ENCODE data around the gene ALDH1B1. TPM values are rescaled to one million over a fixed set of nuclear protein-coding genes. Genes with fewer than 3 reads are reported as not detected.

The ALDH1B1 gene
- total RNA-seq, 1 experiment from 2014 or later = 46.6 TPM

DNA sequence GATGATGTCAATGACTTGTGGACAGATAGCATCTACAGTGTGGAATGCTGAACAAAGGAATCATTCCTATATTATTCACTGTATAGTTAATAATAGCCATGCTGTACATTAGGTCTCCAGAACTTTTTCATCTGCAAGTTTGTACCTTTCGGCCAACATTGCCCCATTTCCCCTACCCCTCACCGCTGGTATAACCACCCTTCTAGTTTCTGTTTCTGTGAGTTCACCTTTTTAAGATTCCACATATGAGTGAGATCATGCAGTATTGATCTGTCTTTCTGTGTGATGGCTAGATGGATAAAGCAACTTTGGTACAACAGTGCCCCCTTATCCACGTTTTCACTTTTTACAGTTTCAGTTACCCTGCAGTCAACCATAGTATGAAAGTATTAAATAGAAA is 18.8 kb upstream of the ALDH1B1 start:
- RAD21 ChIA-PET (ENCODE audit: low non-redundant PET in 1 of 2, low total read pairs in 2 of 2, uncharacterized antibody in 2 of 2, unreplicated experiment in 2 of 2) = no interaction called here
- H2AFZ ChIP-seq (ENCODE audit: low read depth, low read length, poor library complexity, severe bottlenecking) = no peak overlapping the region
- DNase-seq (ENCODE audit: low read depth, low spot score) (no peak), ATAC-seq (no peak)
- no TSS peak for BruUV-seq (replicated peaks)
- no peak overlapping the region for H3K4me2 ChIP-seq (ENCODE audit: low read length)
- no peaks in the 10 kb centered on the region for H3K36me3 ChIP-seq (ENCODE audit: control insufficient read depth in 1 of 2, insufficient read depth in 2 of 2, low read length in 2 of 2)
- no peaks in the 10 kb centered on the region for H3K4me1 ChIP-seq (ENCODE audit: control insufficient read depth in 1 of 2, insufficient read depth in 2 of 2, low read length in 2 of 2)
- no peaks in the 10 kb centered on the region for H3K9me3 ChIP-seq (ENCODE audit: control insufficient read depth in 1 of 2, insufficient read depth in 1 of 2, low read depth in 1 of 2, low read length in 2 of 2)
- no peak overlapping the region for H3K4me3 ChIP-seq (replicated peaks in 1 of 2; ENCODE audit: low read depth in 1 of 2, low read length in 2 of 2)
- H3K9me2 ChIP-seq (ENCODE audit: insufficient read depth) = no peaks in the 10 kb centered on the region
- intact Hi-C loops (cut with micrococcal nuclease) = no loop called here
- no peaks in the 10 kb centered on the region; the same call in 1 of the 2 replicates for H3K27me3 ChIP-seq (ENCODE audit: insufficient read depth, low read length)
- H4K20me1 ChIP-seq (ENCODE audit: insufficient read depth) = no peaks in the 10 kb centered on the region
- CTCF ChIA-PET = no interaction called here
- no peaks in the 10 kb centered on the region for H3K79me2 ChIP-seq (ENCODE audit: insufficient read depth, low read length)
- H3K27ac ChIP-seq (ENCODE audit: low read depth, low read length) = no peak overlapping the region
- POLR2A ChIA-PET = no interaction called here
- no peak for TF ChIP-seq SP1 (IDR thresholded peaks at IDR 0.05; ENCODE audit: low read depth)
- no peak for TF ChIP-seq TCF7L2 (IDR thresholded peaks at IDR 0.05; ENCODE audit: borderline replicate concordance, extremely low read depth, insufficient read depth, insufficient read length)
- TF ChIP-seq, protein P1, sequence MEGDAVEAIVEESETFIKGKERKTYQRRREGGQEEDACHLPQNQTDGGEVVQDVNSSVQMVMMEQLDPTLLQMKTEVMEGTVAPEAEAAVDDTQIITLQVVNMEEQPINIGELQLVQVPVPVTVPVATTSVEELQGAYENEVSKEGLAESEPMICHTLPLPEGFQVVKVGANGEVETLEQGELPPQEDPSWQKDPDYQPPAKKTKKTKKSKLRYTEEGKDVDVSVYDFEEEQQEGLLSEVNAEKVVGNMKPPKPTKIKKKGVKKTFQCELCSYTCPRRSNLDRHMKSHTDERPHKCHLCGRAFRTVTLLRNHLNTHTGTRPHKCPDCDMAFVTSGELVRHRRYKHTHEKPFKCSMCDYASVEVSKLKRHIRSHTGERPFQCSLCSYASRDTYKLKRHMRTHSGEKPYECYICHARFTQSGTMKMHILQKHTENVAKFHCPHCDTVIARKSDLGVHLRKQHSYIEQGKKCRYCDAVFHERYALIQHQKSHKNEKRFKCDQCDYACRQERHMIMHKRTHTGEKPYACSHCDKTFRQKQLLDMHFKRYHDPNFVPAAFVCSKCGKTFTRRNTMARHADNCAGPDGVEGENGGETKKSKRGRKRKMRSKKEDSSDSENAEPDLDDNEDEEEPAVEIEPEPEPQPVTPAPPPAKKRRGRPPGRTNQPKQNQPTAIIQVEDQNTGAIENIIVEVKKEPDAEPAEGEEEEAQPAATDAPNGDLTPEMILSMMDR (IDR thresholded peaks at IDR 0.05 in 2 of 3, conservative IDR thresholded peaks at IDR 0.05 in 1 of 3; ENCODE audit: borderline replicate concordance in 1 of 3, insufficient read depth in 1 of 3, low read depth in 2 of 3, low read length in 2 of 3) = no peak
- TF ChIP-seq, protein P2, sequence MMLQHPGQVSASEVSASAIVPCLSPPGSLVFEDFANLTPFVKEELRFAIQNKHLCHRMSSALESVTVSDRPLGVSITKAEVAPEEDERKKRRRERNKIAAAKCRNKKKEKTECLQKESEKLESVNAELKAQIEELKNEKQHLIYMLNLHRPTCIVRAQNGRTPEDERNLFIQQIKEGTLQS (IDR thresholded peaks at IDR 0.05) = no peak
- TF ChIP-seq YY1 (IDR thresholded peaks at IDR 0.05; ENCODE audit: extremely low read depth, insufficient replicate concordance, low read depth, low read length) = no peak
- TF ChIP-seq CEBPB (IDR thresholded peaks at IDR 0.05; ENCODE audit: low read depth) = no peak
- TF ChIP-seq POLR2AphosphoS5 (IDR thresholded peaks at IDR 0.05; ENCODE audit: low read depth, low read length) = no peak
- TF ChIP-seq SIN3A (IDR thresholded peaks at IDR 0.05; ENCODE audit: low read depth) = no peak
- H3K9ac ChIP-seq (ENCODE audit: low read length) = no peak overlapping the region

Data from HCT116 (cell line).